ENCODE data around the gene CGB7.

CGB7 gene

GRCh38 chr19:49067554-49067953, 10.0 kb upstream of the CGB7 start:
- Histone ChIP-seq H3K4me3 (ENCODE audit: low read depth, low read length) (no peak overlapping the region), H3K27ac (ENCODE audit: extremely low read depth, low read depth, low read length) (no peak overlapping the region), H3K4me1 (ENCODE audit: control insufficient read depth, insufficient read depth, low read length) (peaks cover 6% of the 10 kb centered on the region), H3K36me3 (ENCODE audit: control insufficient read depth in 2 of 2, insufficient read depth in 1 of 2, low read length in 2 of 2) (no peaks in the 10 kb centered on the region), H3K9me3 (ENCODE audit: control insufficient read depth, insufficient read depth, low read depth, low read length) (no peaks in the 10 kb centered on the region)
- CTCF ChIA-PET = interaction anchor here (0.6 to 1.4 kb wide), 3 partner anchors 68 to 478 kb away, joined by 3 to 5 read pairs (median 5); partner anchors contain the start of genes GYS1 and RUVBL2
- POLR2A ChIA-PET = interaction anchor here (1.0 kb wide), 2 partner anchors 12 to 68 kb away, joined by 3 to 4 read pairs; no protein-coding TSS in a partner anchor
- TF ChIP-seq ZNF148 (tag by site-specific recombination; IDR thresholded peaks at IDR 0.05; ENCODE audit: borderline replicate concordance) (no peak), ZNF747 (tag by site-specific recombination; IDR thresholded peaks at IDR 0.05) (no peak), ZNF639 (tag by site-specific recombination; IDR thresholded peaks at IDR 0.05) (no peak), ZNF530 (tag by site-specific recombination; IDR thresholded peaks at IDR 0.05; ENCODE audit: low read depth) (no peak), ZIC2 (tag by site-specific recombination; IDR thresholded peaks at IDR 0.05) (0 out of 2 replicates have a peak, but pooled peaks have one; percentile 22), ZBTB17 (tag by site-specific recombination; IDR thresholded peaks at IDR 0.05) (peak; percentile 64), ZNF585B (tag by site-specific recombination; IDR thresholded peaks at IDR 0.05) (no peak), ZNF311 (tag by site-specific recombination; IDR thresholded peaks at IDR 0.05; ENCODE audit: borderline replicate concordance) (no peak), SP7 (tag by site-specific recombination; IDR thresholded peaks at IDR 0.05) (no peak), ZNF19 (tag by site-specific recombination; IDR thresholded peaks at IDR 0.05; ENCODE audit: low read depth) (no peak), ZNF677 (tag by site-specific recombination; IDR thresholded peaks at IDR 0.05) (no peak), ZNF792 (tag by site-specific recombination; IDR thresholded peaks at IDR 0.05) (no peak), GLIS1 (tag by site-specific recombination; IDR thresholded peaks at IDR 0.05) (peak; percentile 59), ZNF670 (tag by site-specific recombination; IDR thresholded peaks at IDR 0.05; ENCODE audit: low read depth) (no peak), HIC1 (tag by site-specific recombination; IDR thresholded peaks at IDR 0.05) (no peak), ZNF24 (tag by site-specific recombination; IDR thresholded peaks at IDR 0.05) (no peak), ZNF791 (tag by site-specific recombination; IDR thresholded peaks at IDR 0.05) (no peak), ZSCAN18 (tag by site-specific recombination; IDR thresholded peaks at IDR 0.05) (no peak), YY1 (tag by site-specific recombination; IDR thresholded peaks at IDR 0.05) (no peak), ZNF777 (tag by site-specific recombination; IDR thresholded peaks at IDR 0.05; ENCODE audit: borderline replicate concordance) (no peak), KLF8 (tag by site-specific recombination; IDR thresholded peaks at IDR 0.05) (no peak), ZNF140 (tag by site-specific recombination; IDR thresholded peaks at IDR 0.05) (no peak), ZBTB10 (tag by site-specific recombination; IDR thresholded peaks at IDR 0.05) (no peak), SETDB1 (IDR thresholded peaks at IDR 0.05; ENCODE audit: insufficient read length, low read length) (no peak), AEBP2 (tag by site-specific recombination; IDR thresholded peaks at IDR 0.05; ENCODE audit: borderline replicate concordance) (no peak), ZBTB8A (tag by site-specific recombination; IDR thresholded peaks at IDR 0.05) (no peak), MZF1 (tag by site-specific recombination; IDR thresholded peaks at IDR 0.05; ENCODE audit: borderline replicate concordance) (no peak), ZNF514 (tag by site-specific recombination; IDR thresholded peaks at IDR 0.05) (no peak)

Measured in HEK293 (cell line).